Activated CD8-positive, alpha-beta T cell treated with anti-CD3 and anti-CD28 coated beads for 36 hours (primary cell): Measurements from ENCODE around the gene ZNF839. TPM values are rescaled to one million over a fixed set of nuclear protein-coding genes. Genes with fewer than 3 reads are reported as not detected.
"Not testable (repeated sequence)": the region's sequence is repeated elsewhere in the genome, so short reads cannot be mapped to it uniquely, and the experiment has no call there.

ENCODE experiments used
- ATAC-seq: fragments of 200-7000 bp; cut with Tn5 transposase; one replicate; pipeline ENCODE4 v1.10.0; 2021; ENCODE audit warnings: mild to moderate bottlenecking, moderate library complexity
- CTCF ChIA-PET: fragments of 350-600 bp; sonication (Branson Sonifier 250); formaldehyde crosslinking; loops from one replicate; lab custom pipeline; 2021; ENCODE audit warnings: antibody characterized with exemption; lab: Charles Lee
- POLR2A ChIA-PET: fragments of 350-600 bp; sonication (Branson Sonifier 250); formaldehyde crosslinking; loops from one replicate; lab custom pipeline; 2021; ENCODE audit warnings: antibody characterized with exemption; lab: Charles Lee
- DNase-seq: peaks from one replicate; pipeline ENCODE4 v3.0.0-alpha.2; 2020
- H3K27ac Mint-ChIP-seq: one replicate; pipeline ENCODE4 v1.8.0; 2021; ENCODE audit warnings: mild to moderate bottlenecking, mixed read lengths
- H3K27me3 Mint-ChIP-seq: one replicate; pipeline ENCODE4 v1.8.0; 2021; ENCODE audit warnings: mixed read lengths
- H3K36me3 Mint-ChIP-seq: one replicate; pipeline ENCODE4 v1.8.0; 2021; ENCODE audit warnings: low read depth, mixed read lengths
- H3K4me1 Mint-ChIP-seq: one replicate; pipeline ENCODE4 v1.8.0; 2021; ENCODE audit warnings: low read depth, mixed read lengths
- H3K4me3 Mint-ChIP-seq: one replicate; pipeline ENCODE4 v1.8.0; 2021; ENCODE audit warnings: mild to moderate bottlenecking, moderate library complexity, mixed read lengths
- H3K9me3 Mint-ChIP-seq: one replicate; pipeline ENCODE4 v1.8.0; 2021; ENCODE audit warnings: mixed read lengths
- intact Hi-C: fragments of 100-400 bp; cut with micrococcal nuclease; formaldehyde crosslinking; loops from one replicate; pipeline ENCODE4 v1.10.0; 2022
- total RNA-seq, 2 experiments: library from RNA; stranded (reverse); gene quantifications; one replicate each; pipeline ENCODE4 v1.2.3, GENCODE V29; 2021
- TF ChIP-seq, protein P1 (sequence below): fragments of 200-600 bp; IDR thresholded peaks from one replicate; pipeline ENCODE4 v1.8.0; 2022; ENCODE audit warnings: antibody characterized with exemption, mild to moderate bottlenecking

Gene ZNF839
- total RNA-seq, 2 experiments from 2014 or later: 16.7 to 18.6 TPM

DNA sequence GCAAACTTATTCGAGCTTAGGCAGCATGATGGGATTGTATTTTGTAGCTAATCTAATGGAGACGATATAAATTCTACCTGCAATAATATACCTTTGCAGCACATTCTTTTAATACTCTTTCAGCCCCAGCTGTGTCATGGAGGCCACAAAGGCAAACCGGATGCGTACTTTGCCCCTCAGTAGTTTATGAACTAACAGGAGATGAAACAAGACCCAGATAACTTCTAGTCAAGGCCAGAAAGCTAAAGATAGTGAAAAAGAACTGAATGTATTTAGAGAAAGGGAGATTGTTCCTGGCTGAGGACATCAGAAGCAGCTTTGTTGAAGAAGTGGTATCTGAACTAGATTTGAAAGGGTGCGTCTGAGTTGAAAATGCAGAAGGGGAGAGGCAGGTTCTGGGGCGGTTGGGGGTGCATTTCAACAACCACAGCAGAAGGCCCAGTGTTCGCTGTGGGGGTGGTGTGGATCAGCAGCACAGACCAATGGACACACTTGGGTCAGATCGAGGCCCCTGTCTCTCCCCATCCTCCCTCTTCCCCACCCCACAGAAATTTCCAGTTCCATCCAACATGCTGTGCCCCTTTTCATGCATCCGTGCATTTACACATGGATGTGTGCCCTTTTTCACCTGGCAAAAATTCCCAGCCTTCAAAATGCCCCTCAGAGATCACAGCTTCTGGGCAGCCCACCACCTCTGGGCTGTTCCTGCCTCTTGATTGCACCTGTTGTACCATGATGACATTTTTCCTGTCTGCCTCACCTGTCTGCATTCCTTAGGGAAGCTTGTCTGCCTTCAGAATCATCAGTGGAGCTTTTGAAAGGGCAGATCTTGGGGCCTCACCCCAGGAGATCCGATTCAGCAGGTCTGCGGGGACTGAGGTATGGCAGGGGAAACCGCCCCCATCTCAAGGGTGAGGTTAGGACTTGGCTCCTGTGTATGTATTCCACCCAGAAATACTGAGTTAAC lies 2.2 kb downstream of the ZNF839 start:
- Mint-ChIP-seq H3K9me3 (no peaks in the 10 kb centered on the region), H3K27ac (peak overlapping the region; percentile 57), H3K4me3 (peak overlapping the region; percentile 88), H3K4me1 (peaks cover 31% of the 10 kb centered on the region), H3K36me3 (peaks cover 6% of the 10 kb centered on the region), H3K27me3 (no peaks in the 10 kb centered on the region)
- DNase-seq (no peak), ATAC-seq (no peak)
- intact Hi-C loops: no loop called here
- POLR2A ChIA-PET: interaction anchor here (0.7 to 1.1 kb wide), 2 partner anchors 35 to 40 kb away, joined by 3 to 4 read pairs; partner anchors contain the start of genes CINP and TECPR2
- CTCF ChIA-PET: interaction anchor here (0.7 to 1.8 kb wide), 7 partner anchors 15 to 273 kb away, joined by 3 to 5 read pairs (median 3); no protein-coding TSS in a partner anchor
- TF ChIP-seq, protein P1, sequence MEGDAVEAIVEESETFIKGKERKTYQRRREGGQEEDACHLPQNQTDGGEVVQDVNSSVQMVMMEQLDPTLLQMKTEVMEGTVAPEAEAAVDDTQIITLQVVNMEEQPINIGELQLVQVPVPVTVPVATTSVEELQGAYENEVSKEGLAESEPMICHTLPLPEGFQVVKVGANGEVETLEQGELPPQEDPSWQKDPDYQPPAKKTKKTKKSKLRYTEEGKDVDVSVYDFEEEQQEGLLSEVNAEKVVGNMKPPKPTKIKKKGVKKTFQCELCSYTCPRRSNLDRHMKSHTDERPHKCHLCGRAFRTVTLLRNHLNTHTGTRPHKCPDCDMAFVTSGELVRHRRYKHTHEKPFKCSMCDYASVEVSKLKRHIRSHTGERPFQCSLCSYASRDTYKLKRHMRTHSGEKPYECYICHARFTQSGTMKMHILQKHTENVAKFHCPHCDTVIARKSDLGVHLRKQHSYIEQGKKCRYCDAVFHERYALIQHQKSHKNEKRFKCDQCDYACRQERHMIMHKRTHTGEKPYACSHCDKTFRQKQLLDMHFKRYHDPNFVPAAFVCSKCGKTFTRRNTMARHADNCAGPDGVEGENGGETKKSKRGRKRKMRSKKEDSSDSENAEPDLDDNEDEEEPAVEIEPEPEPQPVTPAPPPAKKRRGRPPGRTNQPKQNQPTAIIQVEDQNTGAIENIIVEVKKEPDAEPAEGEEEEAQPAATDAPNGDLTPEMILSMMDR: no peak

DNA sequence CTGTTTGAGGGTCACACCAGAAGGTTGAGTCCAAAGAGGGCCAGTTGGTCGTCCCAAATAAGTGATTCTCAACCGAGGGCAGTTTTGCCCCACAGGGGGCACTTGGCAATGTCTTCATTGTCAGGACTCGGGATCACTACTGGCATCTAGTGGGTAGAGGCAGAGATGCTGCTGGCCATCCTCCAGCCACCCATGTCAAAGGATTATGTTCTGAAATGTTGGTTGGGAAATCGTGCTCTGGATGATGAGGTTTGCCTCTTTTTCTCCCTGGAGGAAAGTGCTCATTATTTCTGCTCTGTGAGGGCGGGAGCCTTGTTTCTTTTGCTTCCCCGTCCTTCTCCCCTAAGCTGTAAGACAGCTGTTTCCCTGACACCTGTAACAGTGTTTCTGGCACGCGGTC lies 3.6 kb downstream of the ZNF839 start:
- peaks cover 23% of the 10 kb centered on the region for H3K4me1 Mint-ChIP-seq

DNA sequence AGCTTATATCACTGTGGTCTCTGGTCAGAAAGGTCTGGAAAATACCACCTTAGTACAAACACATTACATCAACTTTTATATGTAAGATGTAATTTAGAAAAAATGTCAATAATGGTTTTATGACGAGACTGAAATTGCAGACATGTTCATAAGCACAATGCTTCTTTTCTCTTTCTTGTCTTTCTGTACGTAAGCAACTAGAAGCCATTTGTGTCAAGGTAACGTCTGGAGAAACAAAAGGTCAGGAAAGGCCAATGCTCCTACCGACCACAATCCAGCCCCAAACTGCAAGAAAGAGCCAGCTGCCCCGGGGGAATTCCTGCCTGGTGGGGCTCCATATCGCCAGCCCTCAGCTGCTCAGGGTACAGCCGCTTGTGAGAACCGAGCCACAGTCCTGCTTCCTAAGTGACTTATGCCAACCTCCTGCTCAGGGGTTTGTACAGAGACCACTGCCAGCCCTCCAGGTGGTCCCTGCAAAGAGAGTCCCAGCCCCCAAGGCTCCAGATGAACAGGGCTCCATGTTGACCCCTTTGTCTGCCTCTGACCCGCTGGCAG lies 6.3 kb downstream of the ZNF839 start:
- no peaks in the 10 kb centered on the region for H3K27me3 Mint-ChIP-seq
- TF ChIP-seq, protein P1: no peak
- H3K9me3 Mint-ChIP-seq: no peaks in the 10 kb centered on the region
- H3K27ac Mint-ChIP-seq: no peak overlapping the region
- H3K4me1 Mint-ChIP-seq: peaks cover 12% of the 10 kb centered on the region
- ATAC-seq (no peak), DNase-seq (no peak)
- POLR2A ChIA-PET: interaction anchor here (0.6 kb wide), 1 partner anchor 54 kb away, joined by 3 read pairs; no protein-coding TSS in a partner anchor
- intact Hi-C loops: no loop called here
- CTCF ChIA-PET: no interaction called here
- no peak overlapping the region for H3K4me3 Mint-ChIP-seq
- H3K36me3 Mint-ChIP-seq: peaks cover 8% of the 10 kb centered on the region

More for the DNA sequence above, 3.6 kb downstream of the ZNF839 start:
- H3K27ac Mint-ChIP-seq: no peak overlapping the region
- TF ChIP-seq, protein P1: peak; percentile 58
- intact Hi-C loops: no loop called here
- ChIA-PET CTCF (no interaction called here), POLR2A (interaction anchor here (0.6 to 1.1 kb wide), 2 partner anchors 39 to 224 kb away, joined by 3 to 4 read pairs; partner anchors contain the start of genes CINP and TECPR2)
- no peaks in the 10 kb centered on the region for H3K27me3 Mint-ChIP-seq
- no peak overlapping the region for H3K4me3 Mint-ChIP-seq
- ATAC-seq (no peak), DNase-seq (peak; percentile 56)
- peaks cover 8% of the 10 kb centered on the region for H3K36me3 Mint-ChIP-seq
- H3K9me3 Mint-ChIP-seq: no peaks in the 10 kb centered on the region

DNA sequence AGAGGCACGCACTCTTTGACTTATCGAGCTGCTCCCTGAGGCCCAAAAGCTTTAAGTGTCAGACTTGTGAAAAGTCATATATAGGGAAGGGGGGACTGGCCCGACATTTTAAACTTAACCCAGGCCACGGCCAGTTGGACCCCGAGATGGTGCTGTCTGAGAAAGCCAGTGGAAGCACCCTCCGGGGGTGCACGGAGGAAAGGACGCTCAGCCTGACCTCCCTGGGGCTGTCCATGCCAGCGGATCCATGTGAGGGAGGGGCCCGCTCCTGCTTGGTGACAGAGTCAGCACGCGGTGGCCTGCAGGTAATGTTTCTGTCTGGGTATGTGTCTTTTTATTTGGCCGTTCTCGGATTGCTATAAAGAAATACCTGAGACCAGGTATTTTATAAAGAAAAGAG lies 7.0 kb downstream of the ZNF839 start:
- H3K36me3 Mint-ChIP-seq: peaks cover 10% of the 10 kb centered on the region
- no peak overlapping the region for H3K4me3 Mint-ChIP-seq
- no peak overlapping the region for H3K27ac Mint-ChIP-seq
- ATAC-seq: no peak
- POLR2A ChIA-PET: no interaction called here
- H3K4me1 Mint-ChIP-seq: peaks cover 5% of the 10 kb centered on the region
- CTCF ChIA-PET: no interaction called here
- no peak for DNase-seq
- H3K9me3 Mint-ChIP-seq: no peaks in the 10 kb centered on the region
- H3K27me3 Mint-ChIP-seq: no peaks in the 10 kb centered on the region
- TF ChIP-seq, protein P1: no peak
- intact Hi-C loops: no loop called here

DNA sequence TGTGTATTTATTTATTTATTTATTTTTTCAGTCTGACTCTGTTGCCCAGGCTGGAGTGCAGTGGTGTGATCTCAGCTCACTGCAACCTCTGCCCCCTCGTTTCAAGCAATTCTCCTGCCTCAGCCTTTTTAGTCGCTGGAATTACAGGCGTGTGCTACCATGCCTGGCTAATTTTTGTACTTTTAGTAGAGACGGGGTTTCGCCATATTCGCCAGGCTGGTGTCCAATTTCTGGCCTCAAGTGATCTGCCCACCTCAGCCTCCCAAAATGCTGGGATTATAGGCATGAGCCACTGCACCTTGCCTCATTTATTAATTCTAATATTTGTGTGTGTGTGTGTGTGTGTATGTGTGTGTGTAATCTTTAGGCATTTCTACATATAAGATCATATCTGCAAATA lies 9.8 kb downstream of the ZNF839 start:
- H3K4me1 Mint-ChIP-seq, H3K27ac Mint-ChIP-seq, DNase-seq, ATAC-seq, CTCF ChIA-PET, intact Hi-C loops, H3K27me3 Mint-ChIP-seq, H3K4me3 Mint-ChIP-seq, H3K9me3 Mint-ChIP-seq, POLR2A ChIA-PET: not testable (repeated sequence)
- H3K36me3 Mint-ChIP-seq: peaks cover 17% of the 10 kb centered on the region
